WTC11 (cell line): ENCODE results near the gene TNIK. TPM values are rescaled to one million over a fixed set of nuclear protein-coding genes. Genes with fewer than 3 reads are reported as not detected.
"Not testable (repeated sequence)": the region's sequence is repeated elsewhere in the genome, so short reads cannot be mapped to it uniquely, and the experiment has no call there.

Experiments
- ATAC-seq: fragments of 200-7000 bp; cut with Tn5 transposase; 2 replicates; pipeline ENCODE4 v1.10.0; 2021; ENCODE audit warnings: mild to moderate bottlenecking, moderate library complexity
- CTCF ChIA-PET: fragments of 300-600 bp; sonication (Branson Sonifier 250); formaldehyde crosslinking; loops from one replicate; lab custom pipeline; 2021; ENCODE audit warnings: antibody characterized with exemption; lab: Charles Lee
- POLR2A ChIA-PET: fragments of 350-600 bp; sonication (Branson Sonifier 250); formaldehyde crosslinking; loops from one replicate; lab custom pipeline; 2021; ENCODE audit warnings: antibody characterized with exemption; lab: Charles Lee
- DNase-seq: peaks from one replicate; pipeline ENCODE4 v3.0.0; 2021; ENCODE audit warnings: low spot score
- H3K27ac Mint-ChIP-seq: 2 replicates; pipeline ENCODE4 v1.8.0; 2021; ENCODE audit warnings: mixed read lengths
- H3K27me3 Mint-ChIP-seq: 2 replicates; pipeline ENCODE4 v1.8.0; 2021; ENCODE audit warnings: low read depth, mild to moderate bottlenecking, moderate library complexity, mixed read lengths
- H3K36me3 Mint-ChIP-seq: 2 replicates; pipeline ENCODE4 v1.8.0; 2021; ENCODE audit warnings: mixed read lengths
- H3K4me1 Mint-ChIP-seq: 2 replicates; pipeline ENCODE4 v1.8.0; 2022; ENCODE audit warnings: mixed read lengths
- H3K4me3 Mint-ChIP-seq: 2 replicates; pipeline ENCODE4 v1.8.0; 2021; ENCODE audit warnings: mild to moderate bottlenecking, moderate library complexity, mixed read lengths
- H3K9me3 Mint-ChIP-seq: 2 replicates; pipeline ENCODE4 v1.8.0; 2021; ENCODE audit warnings: mixed read lengths
- ARID4B ChIP-seq: sonication (generic); formaldehyde crosslinking; IDR thresholded peaks from 2 replicates; pipeline ENCODE4 v1.8.0; 2023; ENCODE audit warnings: missing genetic modification reagents, mild to moderate bottlenecking, borderline replicate concordance
- ATF1 ChIP-seq: sonication (generic); formaldehyde crosslinking; IDR thresholded peaks from 2 replicates; pipeline ENCODE4 v1.8.1; 2023; ENCODE audit warnings: mild to moderate bottlenecking, moderate library complexity, missing genetic modification reagents
- CBFB ChIP-seq: sonication (generic); formaldehyde crosslinking; IDR thresholded peaks from 2 replicates; pipeline ENCODE4 v1.8.1; 2022; ENCODE audit warnings: mild to moderate bottlenecking, low read depth, missing genetic modification reagents
- CREB1 ChIP-seq: sonication (generic); formaldehyde crosslinking; IDR thresholded peaks from 2 replicates; pipeline ENCODE4 v1.8.0; 2023; ENCODE audit warnings: mild to moderate bottlenecking, missing genetic modification reagents
- E2F5 ChIP-seq: sonication (generic); formaldehyde crosslinking; IDR thresholded peaks from 2 replicates; pipeline ENCODE4 v1.8.1; 2022; ENCODE audit warnings: mild to moderate bottlenecking, moderate library complexity, missing genetic modification reagents
- ERG ChIP-seq: fragments of 250-450 bp; sonication (Bioruptor Pico); IDR thresholded peaks from 2 replicates; pipeline ENCODE4 v1.8.0; 2021; ENCODE audit warnings: mild to moderate bottlenecking
- GABPB1 ChIP-seq: sonication (generic); formaldehyde crosslinking; IDR thresholded peaks from 2 replicates; pipeline ENCODE4 v1.8.1; 2023; ENCODE audit warnings: mild to moderate bottlenecking, missing genetic modification reagents
- GTF2I ChIP-seq: fragments of 250-450 bp; sonication (Bioruptor Pico); conservative IDR thresholded peaks from 2 replicates; pipeline ENCODE4 v1.4.0; 2021; ENCODE audit warnings: mild to moderate bottlenecking
- NR1H2 ChIP-seq: sonication (generic); formaldehyde crosslinking; IDR thresholded peaks from 2 replicates; pipeline ENCODE4 v1.9.0; 2021; ENCODE audit warnings: mild to moderate bottlenecking, moderate library complexity, missing genetic modification reagents
- NR2C2 ChIP-seq: sonication (generic); formaldehyde crosslinking; IDR thresholded peaks from 2 replicates; pipeline ENCODE4 v1.8.0; 2022; ENCODE audit warnings: mild to moderate bottlenecking, missing genetic modification reagents
- TEAD1 ChIP-seq: sonication (generic); formaldehyde crosslinking; IDR thresholded peaks from 2 replicates; pipeline ENCODE4 v1.8.0; 2022; ENCODE audit warnings: mild to moderate bottlenecking, missing genetic modification reagents
- TEAD4 ChIP-seq: sonication (generic); formaldehyde crosslinking; IDR thresholded peaks from 2 replicates; pipeline ENCODE4 v1.8.0; 2022; ENCODE audit warnings: mild to moderate bottlenecking, missing genetic modification reagents
- TP53 ChIP-seq: sonication (generic); formaldehyde crosslinking; IDR thresholded peaks from 2 replicates; pipeline ENCODE4 v1.8.1; 2023; ENCODE audit warnings: mild to moderate bottlenecking, missing genetic modification reagents
- ZMAT4 ChIP-seq: fragments of 250-450 bp; sonication (Bioruptor Pico); IDR thresholded peaks from 2 replicates; pipeline ENCODE4 v1.9.0; 2021; ENCODE audit warnings: mild to moderate bottlenecking
- ZNF121 ChIP-seq: sonication (generic); formaldehyde crosslinking; IDR thresholded peaks from 2 replicates; pipeline ENCODE4 v1.8.0; 2023; ENCODE audit warnings: missing genetic modification reagents
- ZNF281 ChIP-seq: sonication (generic); formaldehyde crosslinking; IDR thresholded peaks from 2 replicates; pipeline ENCODE4 v1.8.0; 2023; ENCODE audit warnings: mild to moderate bottlenecking, missing genetic modification reagents
- ZNF416 ChIP-seq: fragments of 250-450 bp; sonication (Bioruptor Pico); IDR thresholded peaks from 2 replicates; pipeline ENCODE4 v1.9.0; 2021; ENCODE audit warnings: mild to moderate bottlenecking, inconsistent platforms
- ZNF532 ChIP-seq: fragments of 250-450 bp; sonication (Bioruptor Pico); IDR thresholded peaks from 2 replicates; pipeline ENCODE4 v1.9.0; 2021; ENCODE audit warnings: mild to moderate bottlenecking, borderline replicate concordance
- ZNF671 ChIP-seq: fragments of 250-450 bp; sonication (Bioruptor Pico); IDR thresholded peaks from 2 replicates; pipeline ENCODE4 v1.8.0; 2021; ENCODE audit warnings: mild to moderate bottlenecking
- total RNA-seq: library from RNA; stranded (reverse); gene quantifications from 3 replicates; pipeline ENCODE4 v1.2.3, GENCODE V29; 2021
- TF ChIP-seq, protein P1 (sequence below): sonication (generic); formaldehyde crosslinking; IDR thresholded peaks from 2 replicates; pipeline ENCODE4 v1.8.1; 2022; ENCODE audit warnings: mild to moderate bottlenecking, missing genetic modification reagents, moderate library complexity, borderline replicate concordance

Gene TNIK
- total RNA-seq, 1 experiment from 2014 or later = 50.3 TPM

DNA sequence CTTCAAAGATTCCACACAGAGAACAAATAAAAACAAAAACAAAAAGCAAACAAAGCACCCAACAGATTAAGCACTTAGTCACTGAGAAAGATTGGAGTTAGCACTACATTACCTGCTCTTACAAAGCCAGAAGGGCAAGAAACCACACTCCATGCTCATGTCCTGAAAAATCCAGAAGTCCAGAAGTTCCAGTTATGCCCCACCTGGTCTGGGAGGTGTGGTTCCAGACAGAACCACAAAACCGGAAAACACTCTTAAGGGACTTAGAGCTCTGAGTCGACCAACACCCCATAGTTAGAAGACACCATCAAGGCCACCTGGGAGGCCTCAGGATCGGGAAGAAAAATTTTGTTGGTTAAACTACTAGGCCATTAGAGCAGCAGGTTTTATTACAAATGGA lies 88.9 kb downstream of the TNIK start (continued):
- TF ChIP-seq ZNF532 (CRISPR knock-in tag) = no peak
- no peak for TF ChIP-seq TEAD1 (CRISPR knock-in tag)
- no peak for TF ChIP-seq TP53 (CRISPR knock-in tag)

DNA sequence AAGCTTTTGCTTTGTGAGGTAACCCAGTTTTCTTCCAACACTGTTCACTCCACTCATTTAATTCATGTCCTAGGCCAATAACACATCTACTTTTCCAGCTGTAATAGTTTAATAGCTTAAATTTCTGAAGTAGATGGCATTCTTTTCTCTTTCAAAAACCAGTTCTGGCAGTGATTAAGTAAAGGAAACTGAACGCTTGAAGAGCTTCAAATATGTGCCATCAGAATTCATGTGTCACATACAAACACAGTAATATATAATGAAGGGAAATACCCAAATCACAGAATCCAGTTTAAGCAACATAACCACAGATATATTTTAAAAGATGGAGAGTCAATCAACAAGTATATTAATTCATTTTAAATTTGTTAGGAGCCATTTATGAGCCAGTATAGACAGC lies 91.0 kb downstream of the TNIK start:
- Mint-ChIP-seq H3K27me3 (no peaks in the 10 kb centered on the region), H3K9me3 (no peaks in the 10 kb centered on the region)
- POLR2A ChIA-PET = no interaction called here
- no peak for ATAC-seq
- TF ChIP-seq GABPB1 (CRISPR knock-in tag) (no peak), ZNF416 (CRISPR knock-in tag) (no peak), NR2C2 (CRISPR knock-in tag) (no peak), NR1H2 (CRISPR knock-in tag) (no peak), GTF2I (CRISPR knock-in tag) (no peak), ZNF121 (no peak), E2F5 (CRISPR knock-in tag) (no peak), ARID4B (CRISPR knock-in tag) (no peak), ZMAT4 (CRISPR knock-in tag) (no peak), CBFB (no peak), ATF1 (CRISPR knock-in tag) (no peak), ZNF281 (no peak), ZNF671 (CRISPR knock-in tag) (no peak), TEAD1 (CRISPR knock-in tag) (no peak), CREB1 (CRISPR knock-in tag) (no peak), TEAD4 (CRISPR knock-in tag) (no peak), ERG (CRISPR knock-in tag) (no peak)
- TF ChIP-seq, protein P1, sequence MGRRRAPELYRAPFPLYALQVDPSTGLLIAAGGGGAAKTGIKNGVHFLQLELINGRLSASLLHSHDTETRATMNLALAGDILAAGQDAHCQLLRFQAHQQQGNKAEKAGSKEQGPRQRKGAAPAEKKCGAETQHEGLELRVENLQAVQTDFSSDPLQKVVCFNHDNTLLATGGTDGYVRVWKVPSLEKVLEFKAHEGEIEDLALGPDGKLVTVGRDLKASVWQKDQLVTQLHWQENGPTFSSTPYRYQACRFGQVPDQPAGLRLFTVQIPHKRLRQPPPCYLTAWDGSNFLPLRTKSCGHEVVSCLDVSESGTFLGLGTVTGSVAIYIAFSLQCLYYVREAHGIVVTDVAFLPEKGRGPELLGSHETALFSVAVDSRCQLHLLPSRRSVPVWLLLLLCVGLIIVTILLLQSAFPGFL = no peak
- TF ChIP-seq, all 79 proteins: peak for 0
- no peak overlapping the region for H3K27ac Mint-ChIP-seq
- H3K36me3 Mint-ChIP-seq = no peaks in the 10 kb centered on the region
- H3K4me3 Mint-ChIP-seq = no peak overlapping the region
- H3K4me1 Mint-ChIP-seq = peaks cover 39% of the 10 kb centered on the region
- CTCF ChIA-PET = interaction anchor here (1.0 kb wide), 1 partner anchor 196 kb away, joined by 3 read pairs; no protein-coding TSS in a partner anchor
- no peak for DNase-seq

DNA sequence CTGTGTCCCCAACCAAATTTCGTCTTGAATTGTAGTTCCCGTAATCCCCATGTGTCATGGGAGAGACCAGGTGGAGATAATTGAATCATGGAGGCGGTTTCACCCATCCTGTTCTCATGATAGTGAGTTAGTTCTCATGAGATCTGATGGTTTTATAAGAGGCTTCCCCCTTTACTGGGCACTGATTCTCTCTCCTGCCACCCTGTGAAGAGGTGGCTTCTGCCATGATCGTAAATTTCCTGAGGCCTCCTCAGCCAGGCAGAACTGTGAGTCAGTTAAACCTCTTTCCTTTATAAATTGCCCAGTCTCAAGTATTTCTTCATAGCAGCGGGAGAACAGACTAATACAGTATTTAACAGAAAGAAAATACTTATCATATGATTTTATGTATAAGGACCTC lies 93.5 kb downstream of the TNIK start:
- ATAC-seq, POLR2A ChIA-PET, H3K4me3 Mint-ChIP-seq, H3K36me3 Mint-ChIP-seq, H3K27me3 Mint-ChIP-seq, H3K27ac Mint-ChIP-seq, H3K9me3 Mint-ChIP-seq, DNase-seq: not testable (repeated sequence)
- CTCF ChIA-PET = interaction anchor here (1.1 kb wide), 1 partner anchor 87 kb away, joined by 3 read pairs; no protein-coding TSS in a partner anchor
- peaks cover 34% of the 10 kb centered on the region for H3K4me1 Mint-ChIP-seq
